Prostate gland (tissue), 2 donors: Measurements from ENCODE around the gene KCNN3. TPM values are rescaled to one million over a fixed set of nuclear protein-coding genes. Genes with fewer than 3 reads are reported as not detected.

Experiments
- DNase-seq: peaks from one replicate; pipeline ENCODE4 v3.0.0-alpha.2; 2019; ENCODE audit warnings: low spot score
- H3K27ac ChIP-seq, 2 donors: fragments of 200-600 bp; sonication (generic); 2 replicates each; pipeline ENCODE4 v1.5.1; 2017 to 2019
- H3K27me3 ChIP-seq: fragments of 200-600 bp; sonication (generic); replicated peaks from 2 replicates; pipeline ENCODE4 v1.5.1; 2019; ENCODE audit not compliant: insufficient read depth
- H3K36me3 ChIP-seq, 2 donors: fragments of 200-600 bp; sonication (generic); 1 replicate in 1 of 2; 2 replicates in 1 of 2; pipeline versions ENCODE4 v1.5.1 to v1.8.1; 2017 to 2019
- H3K4me1 ChIP-seq: fragments of 200-600 bp; sonication (generic); replicated peaks from 2 replicates; pipeline ENCODE4 v1.5.1; 2019
- H3K4me3 ChIP-seq, 2 donors: fragments of 200-600 bp; sonication (generic); 2 replicates each; pipeline ENCODE4 v1.5.1; 2017 to 2019
- H3K9me3 ChIP-seq: fragments of 200-600 bp; sonication (generic); 2 replicates; pipeline ENCODE4 v1.5.1; 2017
- POLR2A ChIP-seq: fragments of 450-650 bp; IDR thresholded peaks from one replicate; pipeline ENCODE4 v1.6.1; 2016; ENCODE audit warnings: antibody characterized with exemption, mild to moderate bottlenecking
- POLR2AphosphoS5 ChIP-seq: sonication (generic); formaldehyde crosslinking; IDR thresholded peaks from one replicate; pipeline ENCODE4 v1.6.1; 2017; ENCODE audit warnings: antibody characterized with exemption
- WGBS: methylation state at CpG from one replicate; pipeline ENCODE4 v1.1.5; 2018; 5-methylcytosine and 5-hydroxymethylcytosine counted together
- intact Hi-C: fragments of 100-400 bp; cut with DNase I; formaldehyde crosslinking; loops from one replicate; pipeline ENCODE4 v1.14.2; 2022
- total RNA-seq, 2 donors: library from RNA; depleted of rRNA; stranded (reverse); fragments of >200 nt; gene quantifications; one replicate each; pipeline ENCODE4 v1.1.0, GENCODE V29; 2016
- TF ChIP-seq, protein P1 (sequence below), 4 experiments: fragments of 200-600 bp in 2 of 4; fragments of 450-650 bp in 2 of 4; sonication (generic) in 2 of 4; IDR thresholded peaks; 1 replicate in 3 of 4; 2 replicates in 1 of 4; pipeline ENCODE4 v1.5.1; 2016 to 2019; ENCODE audit warnings: antibody characterized with exemption in 4 of 4, mild to moderate bottlenecking in 2 of 4, moderate library complexity in 2 of 4

KCNN3 gene
- total RNA-seq, 2 donors from 2014 or later = 1.2 to 3.0 TPM

- no peaks in the 10 kb centered on the region for H3K4me1 ChIP-seq
- H3K4me3 ChIP-seq = no peak overlapping the region
- WGBS = 98% methylated on average over 6 of the region's 6 CpGs
- H3K9me3 ChIP-seq = no peaks in the 10 kb centered on the region
- no peaks in the 10 kb centered on the region for H3K36me3 ChIP-seq
- TF ChIP-seq POLR2AphosphoS5 = no peak
- TF ChIP-seq POLR2A = no peak
- TF ChIP-seq, protein P1, sequence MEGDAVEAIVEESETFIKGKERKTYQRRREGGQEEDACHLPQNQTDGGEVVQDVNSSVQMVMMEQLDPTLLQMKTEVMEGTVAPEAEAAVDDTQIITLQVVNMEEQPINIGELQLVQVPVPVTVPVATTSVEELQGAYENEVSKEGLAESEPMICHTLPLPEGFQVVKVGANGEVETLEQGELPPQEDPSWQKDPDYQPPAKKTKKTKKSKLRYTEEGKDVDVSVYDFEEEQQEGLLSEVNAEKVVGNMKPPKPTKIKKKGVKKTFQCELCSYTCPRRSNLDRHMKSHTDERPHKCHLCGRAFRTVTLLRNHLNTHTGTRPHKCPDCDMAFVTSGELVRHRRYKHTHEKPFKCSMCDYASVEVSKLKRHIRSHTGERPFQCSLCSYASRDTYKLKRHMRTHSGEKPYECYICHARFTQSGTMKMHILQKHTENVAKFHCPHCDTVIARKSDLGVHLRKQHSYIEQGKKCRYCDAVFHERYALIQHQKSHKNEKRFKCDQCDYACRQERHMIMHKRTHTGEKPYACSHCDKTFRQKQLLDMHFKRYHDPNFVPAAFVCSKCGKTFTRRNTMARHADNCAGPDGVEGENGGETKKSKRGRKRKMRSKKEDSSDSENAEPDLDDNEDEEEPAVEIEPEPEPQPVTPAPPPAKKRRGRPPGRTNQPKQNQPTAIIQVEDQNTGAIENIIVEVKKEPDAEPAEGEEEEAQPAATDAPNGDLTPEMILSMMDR (IDR thresholded peaks at IDR 0.05) = no peak
- DNase-seq = no peak
- no peak overlapping the region for H3K27ac ChIP-seq
- intact Hi-C loops = no loop called here
- H3K27me3 ChIP-seq = no peaks in the 10 kb centered on the region
Observed at GRCh38 chr1:154899041-154899440, 29.0 kb upstream of the KCNN3 start.

DNA sequence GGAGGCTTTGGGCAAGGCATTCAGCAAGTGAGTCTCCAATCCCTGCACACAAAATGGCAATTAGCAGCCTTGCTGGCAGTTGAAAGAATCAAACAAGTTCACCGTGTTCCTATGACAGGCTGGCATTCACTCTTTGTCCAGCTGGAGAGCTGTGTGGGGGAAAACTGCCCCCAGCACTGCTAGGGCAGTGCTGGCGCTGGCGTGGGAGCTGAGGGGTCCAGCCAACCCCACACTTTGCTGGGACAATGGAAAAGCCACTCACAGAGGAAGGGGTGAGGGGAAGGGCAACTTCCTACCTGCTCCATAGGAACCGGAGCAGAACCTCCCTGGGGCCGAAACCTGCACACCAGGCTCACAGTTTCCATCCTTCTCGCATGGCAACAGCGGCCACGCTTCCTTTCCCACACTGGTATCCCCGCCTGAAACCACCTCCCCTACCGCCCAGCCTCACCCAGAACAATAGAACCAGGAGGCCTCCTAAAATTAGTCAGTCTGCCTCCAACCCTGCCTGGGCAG lies 26.7 kb upstream of the KCNN3 start:
- H3K36me3 ChIP-seq = no peaks in the 10 kb centered on the region
- no peaks in the 10 kb centered on the region for H3K27me3 ChIP-seq
- no peak overlapping the region for H3K27ac ChIP-seq
- intact Hi-C loops = no loop called here
- DNase-seq = no peak
- no peaks in the 10 kb centered on the region for H3K4me1 ChIP-seq
- no peak overlapping the region for H3K4me3 ChIP-seq
- TF ChIP-seq, protein P1 (IDR thresholded peaks at IDR 0.05) = no peak
- TF ChIP-seq POLR2AphosphoS5 = no peak
- no peak for TF ChIP-seq POLR2A
- no peaks in the 10 kb centered on the region for H3K9me3 ChIP-seq
- WGBS = 62% methylated on average over 10 of the region's 10 CpGs

- H3K36me3 ChIP-seq = no peaks in the 10 kb centered on the region
- H3K4me3 ChIP-seq = no peak overlapping the region
- H3K27me3 ChIP-seq = no peaks in the 10 kb centered on the region
- no peaks in the 10 kb centered on the region for H3K9me3 ChIP-seq
- H3K4me1 ChIP-seq = no peaks in the 10 kb centered on the region
- no peak for DNase-seq
- no peak for TF ChIP-seq POLR2A
- TF ChIP-seq, protein P1 (IDR thresholded peaks at IDR 0.05) = no peak
- TF ChIP-seq POLR2AphosphoS5 = no peak
- no peak overlapping the region for H3K27ac ChIP-seq
- intact Hi-C loops = no loop called here
- 82% methylated on average over 7 of the region's 7 CpGs for WGBS
Observed at GRCh38 chr1:154895798-154896197, 25.7 kb upstream of the KCNN3 start.

DNA sequence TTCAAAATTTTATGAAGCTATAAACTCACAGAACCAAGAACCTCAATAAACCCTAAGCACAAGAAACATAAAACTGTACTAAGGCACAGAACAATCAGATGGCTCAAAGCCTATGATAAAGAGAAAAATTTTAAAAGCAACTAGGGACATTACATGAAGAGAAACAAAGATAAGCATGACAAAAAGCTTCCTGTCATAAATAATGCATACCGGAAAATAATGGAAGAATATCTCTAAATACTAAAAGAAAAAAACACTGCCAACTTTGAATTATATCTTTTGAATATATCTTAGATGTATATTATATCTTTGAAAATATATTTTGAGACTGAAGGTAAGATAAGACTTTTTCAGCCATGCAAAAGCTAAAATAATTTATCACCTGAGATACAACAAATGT lies 21.4 kb upstream of the KCNN3 start:
- H3K27me3 ChIP-seq = no peaks in the 10 kb centered on the region
- no peaks in the 10 kb centered on the region for H3K9me3 ChIP-seq
- no peak overlapping the region for H3K27ac ChIP-seq
- no peak for DNase-seq
- H3K4me3 ChIP-seq = no peak overlapping the region
- no peaks in the 10 kb centered on the region for H3K4me1 ChIP-seq
- intact Hi-C loops = no loop called here
- no peaks in the 10 kb centered on the region for H3K36me3 ChIP-seq
- WGBS = 17% methylated on average over 1 of the region's 1 CpG
- TF ChIP-seq, protein P1 (IDR thresholded peaks at IDR 0.05) = no peak
- TF ChIP-seq POLR2A = no peak

DNA sequence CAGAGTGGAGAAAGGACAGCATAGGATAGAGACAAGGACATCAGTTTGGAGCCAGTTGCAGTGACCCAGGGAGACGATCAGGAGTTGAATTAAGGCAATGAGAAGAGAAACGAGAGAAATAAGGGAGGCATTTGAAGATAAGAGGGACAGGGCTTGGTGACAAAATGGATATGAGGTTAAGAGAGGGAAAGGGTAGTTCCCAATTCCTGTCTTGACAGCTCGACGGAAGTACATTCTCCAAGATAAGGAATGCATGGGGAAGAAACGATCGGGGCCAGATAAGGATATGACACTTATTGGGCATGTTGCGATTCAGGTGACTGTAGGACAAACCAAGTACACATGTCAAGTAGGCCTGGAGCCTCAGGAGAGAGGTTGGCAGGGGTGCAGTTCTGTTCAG lies 18.7 kb upstream of the KCNN3 start:
- Histone ChIP-seq H3K27ac (no peak overlapping the region), H3K9me3 (no peaks in the 10 kb centered on the region), H3K36me3 (no peaks in the 10 kb centered on the region), H3K4me3 (no peak overlapping the region), H3K4me1 (no peaks in the 10 kb centered on the region), H3K27me3 (no peaks in the 10 kb centered on the region)
- TF ChIP-seq, protein P1 (IDR thresholded peaks at IDR 0.05) = no peak
- intact Hi-C loops = no loop called here
- no peak for DNase-seq
- WGBS = 81% methylated on average over 7 of the region's 7 CpGs
